H1 (cell line): Measurements from ENCODE around the gene NUCB1. TPM values are rescaled to one million over a fixed set of nuclear protein-coding genes. Genes with fewer than 3 reads are reported as not detected.

Experiments used
- ATF2 ChIP-seq: IDR thresholded peaks from 2 replicates; pipeline ENCODE4 v1.6.1; 2012; ENCODE audit warnings: low read length, inconsistent platforms
- CBX5 ChIP-seq: fragments of 300-800, 300-1000 bp; sonication (generic); IDR thresholded peaks from 2 replicates; pipeline ENCODE4 v1.7.1; 2016; ENCODE audit warnings: antibody characterized with exemption, low read length, low read depth
- CBX8 ChIP-seq: fragments of 300-800, 300-1000 bp; sonication (generic); IDR thresholded peaks from 2 replicates; pipeline ENCODE4 v1.7.1; 2016; ENCODE audit warnings: low read depth, low read length, borderline replicate concordance
- CEBPB ChIP-seq: IDR thresholded peaks from 2 replicates; pipeline ENCODE4 v1.6.1; 2012; ENCODE audit warnings: low read depth, low read length
- CTBP2 ChIP-seq: IDR thresholded peaks from 2 replicates; pipeline ENCODE4 v1.7.0; 2011; ENCODE audit warnings: borderline replicate concordance, mild to moderate bottlenecking, moderate library complexity, mixed read lengths, low read length; ENCODE audit not compliant: insufficient read depth, insufficient read length
- EGR1 ChIP-seq: IDR thresholded peaks from 2 replicates; pipeline ENCODE4 v1.6.1; 2011; ENCODE audit warnings: low read depth, low read length, borderline replicate concordance
- EP300 ChIP-seq, 2 experiments: IDR thresholded peaks; 1 replicate in 1 of 2; 2 replicates in 1 of 2; pipeline ENCODE4 v1.6.1; 2011 to 2012; ENCODE audit warnings: low read depth in 2 of 2, low read length in 2 of 2, mild to moderate bottlenecking in 2 of 2, borderline replicate concordance in 1 of 2, inconsistent platforms in 1 of 2, moderate library complexity in 1 of 2
- EZH2 ChIP-seq: fragments of 200-600 bp; sonication (generic); IDR thresholded peaks from 2 replicates; pipeline ENCODE4 v1.7.1; 2012; ENCODE audit warnings: low read depth, mild to moderate bottlenecking, moderate library complexity, low read length, inconsistent platforms; ENCODE audit not compliant: severe bottlenecking
- FOSL1 ChIP-seq: IDR thresholded peaks from 2 replicates; pipeline ENCODE4 v1.6.1; 2011; ENCODE audit warnings: mild to moderate bottlenecking, low read depth, low read length, moderate library complexity; ENCODE audit not compliant: insufficient read depth
- HDAC6 ChIP-seq: IDR thresholded peaks from one replicate; pipeline ENCODE4 v1.7.1; 2012; ENCODE audit warnings: low read depth, mild to moderate bottlenecking, inconsistent platforms, low read length, moderate library complexity
- JUN ChIP-seq: IDR thresholded peaks from 2 replicates; pipeline ENCODE4 v1.6.1; 2011; ENCODE audit warnings: low read depth, mild to moderate bottlenecking, improper control_type of control experiment, low read length
- KDM1A ChIP-seq: fragments of 200-600, 300-600 bp; sonication (generic); IDR thresholded peaks from 2 replicates; pipeline ENCODE4 v1.7.1; 2016; ENCODE audit warnings: mild to moderate bottlenecking, low read length, borderline replicate concordance
- KDM4A ChIP-seq: IDR thresholded peaks from one replicate; pipeline ENCODE4 v1.7.1; 2012; ENCODE audit warnings: low read depth, mild to moderate bottlenecking, moderate library complexity, low read length, inconsistent platforms; ENCODE audit not compliant: severe bottlenecking
- KDM5A ChIP-seq: fragments of 200-600 bp; IDR thresholded peaks from 2 replicates; pipeline ENCODE4 v1.7.1; 2012; ENCODE audit warnings: mild to moderate bottlenecking, low read length, inconsistent platforms, mixed read lengths
- NRF1 ChIP-seq: IDR thresholded peaks from 2 replicates; pipeline ENCODE4 v1.6.1; 2011; ENCODE audit warnings: mild to moderate bottlenecking, low read depth, low read length, improper control_type of control experiment
- POLR2A ChIP-seq, 2 experiments: IDR thresholded peaks; 1 replicate in 1 of 2; 2 replicates in 1 of 2; pipeline ENCODE4 v1.6.1; 2011; ENCODE audit warnings: low read depth in 2 of 2, low read length in 2 of 2, mild to moderate bottlenecking in 2 of 2; ENCODE audit errors: control extremely low read depth in 1 of 2
- POLR2AphosphoS5 ChIP-seq: IDR thresholded peaks from 2 replicates; pipeline ENCODE4 v1.6.1; 2011; ENCODE audit warnings: low read depth, low read length
- SAP30 ChIP-seq: fragments of 300-600 bp; sonication (generic); IDR thresholded peaks from 2 replicates; pipeline ENCODE4 v1.7.1; 2012; ENCODE audit warnings: low read length, moderate library complexity, mild to moderate bottlenecking, inconsistent platforms; ENCODE audit not compliant: insufficient read depth, insufficient replicate concordance
- SUZ12 ChIP-seq: fragments of 200-600 bp; sonication (generic); IDR thresholded peaks from 2 replicates; pipeline ENCODE4 v1.6.1; 2012; ENCODE audit warnings: mild to moderate bottlenecking, inconsistent platforms, low read length, moderate library complexity, mixed read lengths
- TAF1 ChIP-seq: IDR thresholded peaks from 2 replicates; pipeline ENCODE4 v1.6.1; 2011; ENCODE audit warnings: mild to moderate bottlenecking, low read depth, low read length
- TAF7 ChIP-seq: optimal IDR thresholded peaks from 2 replicates; pipeline ENCODE3; 2011; ENCODE audit warnings: low read depth, mild to moderate bottlenecking, inconsistent platforms, low read length, moderate library complexity, borderline replicate concordance
- TEAD4 ChIP-seq: IDR thresholded peaks from 2 replicates; pipeline ENCODE4 v1.6.1; 2012; ENCODE audit warnings: low read depth, low read length, inconsistent platforms, mixed read lengths
- polyA plus RNA-seq, 7 experiments: library from polyadenylated mRNA; depleted of rRNA in 3 of 7; stranded (reverse) in 5 of 7; unstranded in 2 of 7; fragments of >200 nt in 5 of 7; fragments of 200-250 nt in 2 of 7; gene quantifications; 1 replicate in 5 of 7; 2 replicates in 1 of 7; 4 replicates in 1 of 7; pipeline versions ENCODE4 v1.2.1 to v1.2.3, GENCODE V29; 2011 to 2013; ENCODE audit warnings: missing spikeins in 2 of 7, mixed read lengths in 2 of 7
- total RNA-seq: library from RNA; stranded (reverse); fragmentation: NEBNext Ultra II Directional; extraction: Animal tissue kit (Norgen Biotek cat#: 25700); gene quantifications from 2 replicates; pipeline ENCODE4 v1.2.1, GENCODE V29; 2021

The NUCB1 gene
- total and polyA plus RNA-seq, 2 of the 8 experiments (the other 6 are each of a cell fraction or from before 2014, with no cell fraction given) = 111 to 121 TPM

- peak; percentile 95 for TF ChIP-seq JUN
- TF ChIP-seq SUZ12 = no peak
- TF ChIP-seq SAP30 = no peak
- no peak for TF ChIP-seq CBX8
- no peak for TF ChIP-seq EZH2
- no peak for TF ChIP-seq HDAC6
- TF ChIP-seq TEAD4 = peak; percentile 24; the same call in 1 of the 2 replicates
- 0 out of 2 replicates have a peak, but pooled peaks have one; percentile 28 for TF ChIP-seq CEBPB
- no peak for TF ChIP-seq CTBP2
- no peak for TF ChIP-seq FOSL1
- no peak for TF ChIP-seq KDM5A
- peak in 1 of 2 experiments; percentile 64; a peak in 2 of 3 replicates for TF ChIP-seq POLR2A (IDR thresholded peaks at IDR 0.05; ENCODE audit: control extremely low read depth in 1 of 2, low read depth in 2 of 2, low read length in 2 of 2)
- TF ChIP-seq KDM4A = no peak
- peak; percentile 14 to 42; a peak in 2 of 3 replicates for TF ChIP-seq EP300 (IDR thresholded peaks at IDR 0.05; ENCODE audit: borderline replicate concordance in 1 of 2, low read depth in 2 of 2, low read length in 2 of 2)
- TF ChIP-seq CBX5 = no peak
- TF ChIP-seq POLR2AphosphoS5 = peak; percentile 78
- peak; percentile 66 for TF ChIP-seq TAF7
- TF ChIP-seq NRF1 = no peak
- peak; percentile 92 for TF ChIP-seq ATF2
- TF ChIP-seq KDM1A = no peak
- TF ChIP-seq TAF1 = no peak; the same call in 1 of the 2 replicates
- TF ChIP-seq EGR1 = no peak
Measured at GRCh38 chr19:48963371-48964204, 63.5 kb downstream of the NUCB1 start (continued).
